Ectodermal cell (in vitro differentiated cells): ENCODE data around the gene LEPR. TPM values are rescaled to one million over a fixed set of nuclear protein-coding genes. Genes with fewer than 3 reads are reported as not detected.
"Not testable (repeated sequence)": the region's sequence is repeated elsewhere in the genome, so short reads cannot be mapped to it uniquely, and the experiment has no call there.

ENCODE experiments used
- H3K27ac ChIP-seq: 2 replicates; pipeline ENCODE4 v1.7.0; 2013; ENCODE audit warnings: mild to moderate bottlenecking, low read depth, low read length; ENCODE audit not compliant: insufficient read depth, poor library complexity, severe bottlenecking
- H3K27me3 ChIP-seq: 2 replicates; pipeline ENCODE4 v1.7.0; 2013; ENCODE audit warnings: mild to moderate bottlenecking, low read length; ENCODE audit not compliant: insufficient read depth, control insufficient read depth, poor library complexity, severe bottlenecking
- H3K36me3 ChIP-seq: one replicate; pipeline ENCODE4 v1.7.0; 2013; ENCODE audit warnings: low read length; ENCODE audit not compliant: control insufficient read depth, insufficient read depth
- H3K4me1 ChIP-seq: one replicate; pipeline ENCODE4 v1.7.0; 2013; ENCODE audit warnings: low read length; ENCODE audit not compliant: control insufficient read depth, insufficient read depth
- H3K4me3 ChIP-seq: 2 replicates; pipeline ENCODE4 v1.7.0; 2013; ENCODE audit warnings: low read depth, low read length, control low read depth; ENCODE audit not compliant: insufficient read depth
- H3K9me3 ChIP-seq: 2 replicates; pipeline ENCODE4 v1.7.0; 2013; ENCODE audit warnings: mild to moderate bottlenecking, low read length, moderate library complexity; ENCODE audit not compliant: control insufficient read depth
- WGBS, 2 experiments: methylation state at CpG; one replicate each; pipeline ENCODE4 v1.1.7; 2013; ENCODE audit warnings: missing lambda C conversion rate in 2 of 2; 5-methylcytosine and 5-hydroxymethylcytosine counted together
- polyA plus RNA-seq, 4 experiments: library from polyadenylated mRNA; stranded (reverse); fragments of 50-300 nt; gene quantifications; one replicate each; pipeline ENCODE4 v1.2.3, GENCODE V29; 2013

LEPR gene, protein sequence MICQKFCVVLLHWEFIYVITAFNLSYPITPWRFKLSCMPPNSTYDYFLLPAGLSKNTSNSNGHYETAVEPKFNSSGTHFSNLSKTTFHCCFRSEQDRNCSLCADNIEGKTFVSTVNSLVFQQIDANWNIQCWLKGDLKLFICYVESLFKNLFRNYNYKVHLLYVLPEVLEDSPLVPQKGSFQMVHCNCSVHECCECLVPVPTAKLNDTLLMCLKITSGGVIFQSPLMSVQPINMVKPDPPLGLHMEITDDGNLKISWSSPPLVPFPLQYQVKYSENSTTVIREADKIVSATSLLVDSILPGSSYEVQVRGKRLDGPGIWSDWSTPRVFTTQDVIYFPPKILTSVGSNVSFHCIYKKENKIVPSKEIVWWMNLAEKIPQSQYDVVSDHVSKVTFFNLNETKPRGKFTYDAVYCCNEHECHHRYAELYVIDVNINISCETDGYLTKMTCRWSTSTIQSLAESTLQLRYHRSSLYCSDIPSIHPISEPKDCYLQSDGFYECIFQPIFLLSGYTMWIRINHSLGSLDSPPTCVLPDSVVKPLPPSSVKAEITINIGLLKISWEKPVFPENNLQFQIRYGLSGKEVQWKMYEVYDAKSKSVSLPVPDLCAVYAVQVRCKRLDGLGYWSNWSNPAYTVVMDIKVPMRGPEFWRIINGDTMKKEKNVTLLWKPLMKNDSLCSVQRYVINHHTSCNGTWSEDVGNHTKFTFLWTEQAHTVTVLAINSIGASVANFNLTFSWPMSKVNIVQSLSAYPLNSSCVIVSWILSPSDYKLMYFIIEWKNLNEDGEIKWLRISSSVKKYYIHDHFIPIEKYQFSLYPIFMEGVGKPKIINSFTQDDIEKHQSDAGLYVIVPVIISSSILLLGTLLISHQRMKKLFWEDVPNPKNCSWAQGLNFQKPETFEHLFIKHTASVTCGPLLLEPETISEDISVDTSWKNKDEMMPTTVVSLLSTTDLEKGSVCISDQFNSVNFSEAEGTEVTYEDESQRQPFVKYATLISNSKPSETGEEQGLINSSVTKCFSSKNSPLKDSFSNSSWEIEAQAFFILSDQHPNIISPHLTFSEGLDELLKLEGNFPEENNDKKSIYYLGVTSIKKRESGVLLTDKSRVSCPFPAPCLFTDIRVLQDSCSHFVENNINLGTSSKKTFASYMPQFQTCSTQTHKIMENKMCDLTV
- 4.0 TPM for polyA plus RNA-seq (2013, experiment 1 of 4)
- polyA plus RNA-seq (2013, experiment 2 of 4), result 3.3 TPM
- polyA plus RNA-seq (2013, experiment 3 of 4), result 4.4 TPM
- 4.3 TPM for polyA plus RNA-seq (2013, experiment 4 of 4)

DNA sequence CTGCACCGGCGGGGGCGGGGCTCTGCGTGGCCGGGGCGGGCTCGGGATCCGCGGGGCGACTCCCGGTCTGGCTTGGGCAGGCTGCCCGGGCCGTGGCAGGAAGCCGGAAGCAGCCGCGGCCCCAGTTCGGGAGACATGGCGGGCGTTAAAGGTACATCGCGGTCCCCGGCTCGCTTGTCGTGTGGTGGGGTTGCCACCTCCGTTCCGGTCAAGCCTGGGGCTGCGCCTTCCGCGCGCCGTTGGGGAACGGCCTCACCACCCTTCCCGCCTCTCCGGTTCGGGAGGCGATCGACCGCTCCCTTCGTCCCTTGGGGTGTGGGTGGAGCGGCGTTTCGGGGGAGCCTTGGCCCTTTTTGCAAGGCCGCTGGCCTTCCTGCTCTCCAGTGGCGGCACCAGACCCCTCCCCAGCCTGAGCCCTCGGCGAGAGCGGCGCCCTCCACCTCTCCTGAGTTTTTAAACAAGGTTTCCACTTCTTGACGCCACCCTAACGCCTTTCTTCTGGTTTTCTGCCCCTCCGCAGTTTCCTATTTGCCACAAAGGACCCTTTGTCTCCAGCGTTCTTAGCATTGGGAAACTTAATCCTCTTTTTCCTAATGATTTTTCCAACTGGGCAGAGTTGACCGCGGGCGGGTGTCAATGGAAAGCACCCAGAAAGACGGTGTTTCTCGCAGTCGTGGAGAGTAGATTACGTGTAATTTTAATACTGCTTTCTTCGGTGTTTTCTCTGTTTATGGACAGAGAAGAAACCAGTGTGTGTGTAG lies at the start of gene LEPR, which contains the start of gene LEPROT:
Gene LEPR, plus strand, starts transcription at position 79 of the 761 bp plus-strand sequence. CDS start 144,898 bp downstream, outside the sequence.
Gene LEPROT, plus strand, starts transcription at position 79 of the 761 bp plus-strand sequence. Its CDS starts 57 bp downstream, at position 136.
- no peaks in the 10 kb centered on the region for H3K27me3 ChIP-seq

DNA sequence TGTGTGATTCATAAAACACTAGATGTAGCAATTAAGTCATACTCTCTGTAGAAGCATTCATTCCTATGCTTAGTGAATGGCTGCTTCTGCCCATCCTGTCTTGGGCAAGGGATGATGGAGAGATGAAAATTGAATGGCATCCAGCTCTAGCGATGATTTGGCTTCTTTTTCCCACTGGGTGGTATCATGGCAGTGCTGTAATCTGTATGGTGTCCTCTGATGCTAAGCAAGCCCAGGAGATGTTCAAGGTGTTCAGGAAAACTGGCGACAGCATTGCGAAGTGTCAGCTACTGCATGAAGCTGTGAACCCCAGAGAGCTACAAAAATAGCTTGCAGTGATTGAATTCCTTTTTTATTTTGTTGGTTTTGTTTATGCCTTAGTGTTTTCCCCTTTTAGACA lies 48.9 kb upstream of the LEPR start:
- H3K27ac ChIP-seq, result no peak overlapping the region
- no peaks in the 10 kb centered on the region for H3K9me3 ChIP-seq
- H3K36me3 ChIP-seq, result no peaks in the 10 kb centered on the region
- H3K4me3 ChIP-seq, result no peak overlapping the region
- no peaks in the 10 kb centered on the region for H3K4me1 ChIP-seq
- no peaks in the 10 kb centered on the region for H3K27me3 ChIP-seq
- WGBS, 2 experiments, result 91 to 98% methylated on average over 3 of the region's 3 CpGs

More for the DNA sequence above, at the start of gene LEPR, which contains the start of gene LEPROT:
- 0% methylated on average over 60 of the region's 60 CpGs for whole genome bisulfite sequencing, 2 experiments
- no peaks in the 10 kb centered on the region for H3K9me3 ChIP-seq
- peaks cover 1% of the 10 kb centered on the region for H3K36me3 ChIP-seq
- peaks cover 8% of the 10 kb centered on the region for H3K4me1 ChIP-seq
- H3K27ac ChIP-seq, result peak within 1 kb of the TSS; percentile 96
- H3K4me3 ChIP-seq, result peak within 1 kb of the TSS; percentile 70

DNA sequence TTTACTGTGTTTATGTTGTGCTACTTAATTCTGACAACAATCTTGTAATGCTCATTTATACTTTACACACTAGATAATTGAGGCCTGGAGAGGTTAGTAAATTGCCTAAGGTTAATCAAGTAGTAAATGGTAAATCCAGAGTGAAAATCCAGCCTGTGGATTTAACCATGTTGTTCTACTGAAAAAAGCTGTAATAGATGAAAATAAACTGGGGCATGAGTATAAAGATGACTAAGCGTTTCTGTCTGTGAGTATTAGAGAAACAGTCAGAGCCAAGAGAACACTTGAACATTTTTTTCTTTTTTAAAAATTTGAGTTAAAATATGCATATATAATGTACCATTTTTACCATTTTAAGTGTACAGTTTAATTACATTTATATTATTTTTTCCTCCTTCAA lies 47.9 kb upstream of the LEPR start:
- Histone ChIP-seq H3K27me3 (no peaks in the 10 kb centered on the region), H3K36me3 (no peaks in the 10 kb centered on the region), H3K4me1 (no peaks in the 10 kb centered on the region), H3K9me3 (no peaks in the 10 kb centered on the region), H3K27ac (no peak overlapping the region), H3K4me3 (no peak overlapping the region)
- WGBS, 2 experiments, result 91 to 100% methylated on average over 1 of the region's 1 CpG

DNA sequence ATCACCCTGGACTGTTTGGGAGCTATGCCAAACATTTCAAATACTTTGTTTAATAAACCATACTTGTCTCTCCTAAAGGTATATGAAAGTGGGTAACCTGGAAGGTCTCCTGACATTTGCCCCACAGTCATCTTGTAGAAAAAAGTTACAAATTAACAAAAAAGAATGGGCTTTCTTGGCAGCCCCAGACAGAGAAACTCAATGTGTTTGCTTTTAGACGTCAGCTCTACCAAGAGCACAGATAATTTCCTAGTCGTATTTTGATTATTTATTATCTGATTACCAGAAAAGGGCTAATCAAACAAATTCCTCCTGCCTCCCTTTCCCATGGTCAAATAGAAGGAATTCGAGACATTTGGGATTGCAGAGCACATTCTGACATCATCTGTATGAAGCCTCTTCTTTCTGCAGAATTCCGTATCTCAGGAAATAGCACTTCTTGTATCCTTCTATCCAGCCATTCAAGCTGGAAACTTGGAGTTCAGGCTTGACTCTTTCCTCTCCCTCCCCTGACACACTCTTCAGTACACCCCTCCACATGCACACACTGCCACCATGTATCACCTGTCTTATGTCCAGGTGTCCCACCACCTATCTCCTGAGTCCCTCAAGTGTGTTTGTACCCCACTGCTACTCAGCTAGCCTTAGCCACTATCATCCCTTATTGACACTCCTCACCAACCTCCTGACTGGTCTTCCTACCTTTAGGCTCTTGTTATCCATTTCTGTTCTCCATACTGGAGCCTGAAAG lies 42.8 kb upstream of the LEPR start:
- Histone ChIP-seq H3K9me3 (no peaks in the 10 kb centered on the region), H3K4me3 (no peak overlapping the region), H3K27me3 (no peaks in the 10 kb centered on the region), H3K36me3 (no peaks in the 10 kb centered on the region), H3K27ac (no peak overlapping the region), H3K4me1 (no peaks in the 10 kb centered on the region)
- WGBS, 2 experiments, result 96 to 97% methylated on average over 4 of the region's 4 CpGs

DNA sequence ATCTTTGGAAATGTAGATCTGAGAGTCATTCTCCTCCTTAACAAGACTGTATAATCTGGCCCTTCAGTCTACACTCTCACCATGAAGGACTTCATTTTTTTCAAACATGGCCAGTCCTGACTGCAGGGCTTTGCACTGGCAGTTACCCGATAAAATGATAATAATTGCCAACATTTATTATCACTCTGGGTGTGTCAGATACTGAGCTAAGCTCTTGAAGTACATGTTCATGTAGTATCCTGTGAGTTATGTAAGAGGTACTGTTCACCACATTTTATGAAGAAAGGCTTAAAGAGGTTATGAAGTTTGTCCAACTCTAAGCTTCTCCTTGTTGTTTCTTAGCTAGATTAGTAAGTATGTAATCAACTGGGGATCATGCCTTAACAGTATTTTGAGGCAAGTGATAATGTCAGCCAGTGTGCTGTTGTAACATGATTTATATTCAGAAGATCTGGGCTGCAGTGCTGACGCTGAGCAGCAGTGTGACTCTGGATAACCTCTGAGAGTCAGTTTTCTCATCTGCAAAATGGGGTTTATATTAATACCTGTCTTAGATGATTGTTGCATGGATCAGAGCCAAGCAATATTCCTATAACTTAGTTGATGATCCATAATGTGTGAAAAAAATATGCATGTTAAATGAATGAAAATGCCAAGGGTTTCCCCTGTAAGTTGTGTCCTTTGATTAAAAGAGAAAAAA lies 42.1 kb upstream of the LEPR start:
- Histone ChIP-seq H3K4me3 (no peak overlapping the region), H3K36me3 (no peaks in the 10 kb centered on the region), H3K4me1 (no peaks in the 10 kb centered on the region), H3K27ac (no peak overlapping the region), H3K9me3 (no peaks in the 10 kb centered on the region), H3K27me3 (no peaks in the 10 kb centered on the region)
- 91 to 92% methylated on average over 2 of the region's 2 CpGs for WGBS, 2 experiments

DNA sequence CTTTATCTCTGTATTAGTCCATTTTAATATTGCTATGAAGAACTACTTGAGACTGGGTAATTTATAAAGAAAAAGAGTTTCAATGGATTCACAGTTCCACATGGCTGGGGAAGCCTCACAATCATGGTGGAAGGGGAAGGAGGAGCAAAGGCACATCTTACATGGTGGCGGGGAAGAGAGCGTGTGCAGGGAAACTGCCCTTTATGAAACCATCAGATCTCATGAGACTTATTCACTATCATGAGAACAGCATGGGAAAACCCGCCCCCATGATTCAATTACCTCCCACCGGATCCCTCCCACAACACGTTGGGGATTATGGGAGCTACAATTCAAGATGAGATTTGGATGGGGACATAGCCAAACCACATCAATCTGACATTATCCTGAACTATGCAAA lies 36.0 kb upstream of the LEPR start:
- WGBS, 2 experiments, result 91 to 98% methylated on average over 3 to 5 of the region's 5 CpGs

DNA sequence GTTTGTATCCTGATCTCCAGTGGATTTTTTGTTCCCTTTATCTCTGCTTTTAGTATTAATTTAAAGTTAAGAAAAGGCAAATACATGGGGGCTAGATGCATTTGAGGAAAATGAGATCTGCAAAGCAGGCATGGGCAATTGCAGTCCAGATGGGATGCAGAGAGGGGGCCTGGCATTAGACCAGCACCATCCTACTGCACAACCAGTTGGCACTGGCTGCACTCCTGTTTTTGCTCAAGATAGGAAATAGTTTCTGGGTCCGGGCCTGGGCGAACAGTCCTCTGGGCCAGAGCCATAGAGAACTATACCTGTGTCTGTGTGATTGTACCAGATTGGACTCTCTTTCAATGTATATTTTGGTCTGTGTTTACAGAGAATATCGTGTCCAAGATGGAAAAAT lies 34.0 kb upstream of the LEPR start:
- Histone ChIP-seq H3K36me3 (peaks cover 4% of the 10 kb centered on the region), H3K9me3 (no peaks in the 10 kb centered on the region), H3K27me3 (no peaks in the 10 kb centered on the region), H3K27ac (no peak overlapping the region), H3K4me1 (no peaks in the 10 kb centered on the region), H3K4me3 (no peak overlapping the region)
- 89 to 94% methylated on average over 3 of the region's 3 CpGs for WGBS, 2 experiments

More for the DNA sequence above, 36.0 kb upstream of the LEPR start:
- not testable (repeated sequence) for H3K4me1 ChIP-seq, H3K27me3 ChIP-seq, H3K4me3 ChIP-seq, H3K27ac ChIP-seq, H3K36me3 ChIP-seq, H3K9me3 ChIP-seq

DNA sequence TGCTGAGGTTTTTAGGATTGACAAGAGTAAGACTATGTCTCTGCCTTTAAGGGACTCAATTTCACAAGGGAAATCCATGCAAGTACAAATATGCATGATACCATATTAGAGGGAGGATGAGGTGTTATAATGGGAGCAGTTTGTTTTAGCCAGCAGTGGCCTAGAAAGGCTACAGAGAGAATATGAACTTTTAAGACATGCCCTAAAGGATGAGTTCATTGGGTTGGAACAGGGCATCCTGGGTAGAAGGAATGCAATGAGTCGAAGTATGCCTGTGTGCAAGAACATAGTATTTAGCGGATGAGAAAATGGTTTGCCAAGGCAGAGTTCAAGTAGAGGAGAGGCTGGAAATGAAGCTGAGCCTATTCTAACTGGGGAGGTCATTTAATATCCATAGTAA lies 32.6 kb upstream of the LEPR start:
- no peaks in the 10 kb centered on the region for H3K27me3 ChIP-seq
- no peak overlapping the region for H3K27ac ChIP-seq
- no peak overlapping the region for H3K4me3 ChIP-seq
- peaks cover 4% of the 10 kb centered on the region for H3K36me3 ChIP-seq
- H3K9me3 ChIP-seq, result no peaks in the 10 kb centered on the region
- WGBS, 2 experiments, result 93% methylated on average over 2 of the region's 2 CpGs
- no peaks in the 10 kb centered on the region for H3K4me1 ChIP-seq
